ENCODE data around the gene HELB. TPM values are rescaled to one million over a fixed set of nuclear protein-coding genes. Genes with fewer than 3 reads are reported as not detected.

HELB gene
- total and polyA plus RNA-seq, 2 of the 4 experiments (the other 2 are of a cell fraction) = 0.72 to 2.9 TPM

- CTCF ChIA-PET = interaction anchor here (0.6 kb wide), 1 partner anchor 26 kb away, joined by 7 read pairs; no protein-coding TSS in a partner anchor
- no peak overlapping the region for H2BK15ac ChIP-seq (ENCODE audit: low read depth, low read length)
- no peak overlapping the region for H3K18ac ChIP-seq (ENCODE audit: low read depth, low read length)
- H3K4me2 ChIP-seq (ENCODE audit: low read depth, low read length) = no peak overlapping the region
- no peak overlapping the region for H2BK20ac ChIP-seq (ENCODE audit: low read depth, low read length)
- dilution Hi-C loops (cut with HindIII; ENCODE audit: low sequenced_read_pairs, unreplicated experiment) (no loop called here), intact Hi-C loops (cut with micrococcal nuclease) (no loop called here), in situ Hi-C loops (cut with MboI; ENCODE audit: low sequenced_read_pairs) (no loop called here)
- no peaks in the 10 kb centered on the region for H3K4me1 ChIP-seq (ENCODE audit: control insufficient read depth, insufficient read depth, low read length)
- no peak overlapping the region for H3K4me3 ChIP-seq (ENCODE audit: insufficient read depth, low read depth, low read length)
- H2BK120ac ChIP-seq (ENCODE audit: low read depth, low read length) = no peak overlapping the region
- H3K9ac ChIP-seq (ENCODE audit: low read depth, low read length) = no peak overlapping the region
- no peaks in the 10 kb centered on the region for H3K27me3 ChIP-seq (ENCODE audit: control insufficient read depth, insufficient read depth, low read length)
- H3K9me3 ChIP-seq (ENCODE audit: control insufficient read depth, insufficient read depth, low read length) = peaks cover 7% of the 10 kb centered on the region
- H3K56ac ChIP-seq (ENCODE audit: extremely low read depth, insufficient read depth, low read length) = no peak overlapping the region
- no peak overlapping the region for H3K23ac ChIP-seq (ENCODE audit: low read depth, low read length)
- TF ChIP-seq MAZ (IDR thresholded peaks at IDR 0.05; ENCODE audit: borderline replicate concordance, low read depth, low read length) = no peak
- no peak for TF ChIP-seq MXI1 (IDR thresholded peaks at IDR 0.05; ENCODE audit: borderline replicate concordance, low read depth, low read length)
- no peak for TF ChIP-seq MAFK (IDR thresholded peaks at IDR 0.05; ENCODE audit: low read depth, low read length)
- TF ChIP-seq NFE2L2 (IDR thresholded peaks at IDR 0.05; ENCODE audit: low read depth, low read length) = no peak
- no peak for TF ChIP-seq FOS (IDR thresholded peaks at IDR 0.05; ENCODE audit: low read depth, low read length)
- TF ChIP-seq CEBPB (IDR thresholded peaks at IDR 0.05; ENCODE audit: low read depth, low read length) = no peak
- no peak for TF ChIP-seq BHLHE40 (IDR thresholded peaks at IDR 0.05; ENCODE audit: low read depth, low read length)
- TF ChIP-seq RAD21 (IDR thresholded peaks at IDR 0.05; ENCODE audit: low read length) = no peak
- no peak for TF ChIP-seq USF2 (IDR thresholded peaks at IDR 0.05; ENCODE audit: low read depth, low read length)
- no peak for TF ChIP-seq ELK1 (IDR thresholded peaks at IDR 0.05; ENCODE audit: borderline replicate concordance, low read depth, low read length)
- no peak for TF ChIP-seq POLR2A (IDR thresholded peaks at IDR 0.05; ENCODE audit: low read depth, low read length)
- no peak for TF ChIP-seq RCOR1 (IDR thresholded peaks at IDR 0.05; ENCODE audit: insufficient replicate concordance, low read length)
- TF ChIP-seq RFX5 (IDR thresholded peaks at IDR 0.05; ENCODE audit: low read depth, low read length) = no peak
- TF ChIP-seq CHD1 (IDR thresholded peaks at IDR 0.05; ENCODE audit: low read depth, low read length) = no peak
- TF ChIP-seq SMC3 (IDR thresholded peaks at IDR 0.05; ENCODE audit: low read depth, low read length) = no peak
- TF ChIP-seq CTCF (conservative IDR thresholded peaks at IDR 0.05; ENCODE audit: low read depth, low read length) = no peak
- H2AFZ ChIP-seq (replicated peaks; ENCODE audit: low read length, poor library complexity) = no peak overlapping the region
- H3K4ac ChIP-seq (ENCODE audit: low read depth, low read length) = no peak overlapping the region
- H4K8ac ChIP-seq (ENCODE audit: low read depth in 2 of 2, low read length in 2 of 2) = no peak overlapping the region
- WGBS, 2 experiments (ENCODE audit: extremely low coverage in 2 of 2, insufficient read length in 1 of 2) = no CpG with 5 or more reads among the region's 2 CpGs
- H2AK9ac ChIP-seq (replicated peaks; ENCODE audit: low read depth, low read length, poor library complexity) = no peak overlapping the region
- H3K9me1 ChIP-seq (ENCODE audit: insufficient read depth, low read length) = no peaks in the 10 kb centered on the region
- H4K20me1 ChIP-seq (ENCODE audit: insufficient read depth, low read length) = no peaks in the 10 kb centered on the region
- H3K27ac ChIP-seq (ENCODE audit: insufficient read depth, low read length) = no peak overlapping the region
- POLR2A ChIA-PET (ENCODE audit: unreplicated experiment) = no interaction called here
- no peaks in the 10 kb centered on the region for H3K79me1 ChIP-seq (ENCODE audit: low read depth in 1 of 2, low read length in 2 of 2)
- DNase-seq (no peak), ATAC-seq (ENCODE audit: low read depth) (no peak)
- H3K14ac ChIP-seq (replicated peaks; ENCODE audit: low read depth, low read length) = no peak overlapping the region
- no peak overlapping the region for H4K91ac ChIP-seq (ENCODE audit: insufficient read depth, low read depth, low read length)
- no TSS peak for BruUV-seq (replicated peaks)
- H4K5ac ChIP-seq (ENCODE audit: low read depth, low read length) = no peak overlapping the region
- H2BK5ac ChIP-seq (ENCODE audit: low read depth, low read length, poor library complexity, severe bottlenecking) = no peak overlapping the region
- peaks cover 8% of the 10 kb centered on the region for H3K36me3 ChIP-seq (ENCODE audit: control insufficient read depth, insufficient read depth, low read length)
- H2AK5ac ChIP-seq (ENCODE audit: low read depth, low read length) = no peak overlapping the region
These were observed 35.2 kb downstream of the HELB start for GRCh38 chr12:66337381-66338010.
